OCI-LY7 (cell line): ENCODE measurements around the gene ADGRD1. TPM values are rescaled to one million over a fixed set of nuclear protein-coding genes. Genes with fewer than 3 reads are reported as not detected.

Source experiments
- BruUV-seq: library from RNA; stranded (reverse); fragments of 400-500 nt; replicated peaks from 2 replicates; lab custom pipeline; 2021; lab: Mats Ljungman, UMichigan
- CTCF ChIA-PET: fragments of 300-600 bp; sonication (Branson Sonifier 250); formaldehyde crosslinking; loops from one replicate; lab custom pipeline; 2022; ENCODE audit warnings: antibody characterized with exemption; ENCODE audit not compliant: unreplicated experiment; lab: Charles Lee
- POLR2A ChIA-PET: fragments of 300-600 bp; sonication (Branson Sonifier 250); formaldehyde crosslinking; loops from one replicate; lab custom pipeline; 2022; ENCODE audit warnings: antibody characterized with exemption; lab: Charles Lee
- DNase-seq: peaks from one replicate; pipeline ENCODE4 v3.0.0-alpha.2; 2015; ENCODE audit warnings: low spot score
- H2AFZ ChIP-seq: fragments of 200-600 bp; sonication (generic), shearing (Covaris generic); 2 replicates; pipeline ENCODE4 v1.6.1; 2014; ENCODE audit warnings: mild to moderate bottlenecking, antibody characterized with exemption, low read length, moderate library complexity
- H3K27ac ChIP-seq: fragments of 200-600 bp; sonication (generic); 2 replicates; pipeline ENCODE4 v1.5.1; 2014; ENCODE audit warnings: mixed run types, low read depth, mild to moderate bottlenecking, moderate library complexity, low read length, inconsistent platforms; ENCODE audit not compliant: poor library complexity, severe bottlenecking
- H3K36me3 ChIP-seq: fragments of 200-600 bp; sonication (generic); 2 replicates; pipeline ENCODE4 v1.6.1; 2014; ENCODE audit warnings: mild to moderate bottlenecking, antibody characterized with exemption, low read length, moderate library complexity, mixed read lengths; ENCODE audit not compliant: insufficient read depth
- H3K4me1 ChIP-seq: fragments of 200-600 bp; sonication (generic); 2 replicates; pipeline ENCODE4 v1.5.1; 2014; ENCODE audit warnings: mild to moderate bottlenecking, low read length; ENCODE audit not compliant: insufficient read depth, poor library complexity, severe bottlenecking
- H3K4me2 ChIP-seq: fragments of 200-600 bp; sonication (generic); 2 replicates; pipeline ENCODE4 v1.6.1; 2014; ENCODE audit warnings: mild to moderate bottlenecking, low read length
- H3K4me3 ChIP-seq: fragments of 200-600 bp; sonication (generic); 2 replicates; pipeline ENCODE4 v1.5.1; 2014; ENCODE audit warnings: mild to moderate bottlenecking, low read depth, low read length; ENCODE audit not compliant: poor library complexity, severe bottlenecking
- H3K79me2 ChIP-seq: fragments of 200-600 bp; sonication (generic); 2 replicates; pipeline ENCODE4 v1.6.1; 2016; ENCODE audit warnings: low read depth, mild to moderate bottlenecking, low read length, moderate library complexity, mixed read lengths; ENCODE audit not compliant: insufficient read depth
- H3K9me2 ChIP-seq: fragments of 200-600 bp; sonication (generic); 2 replicates; pipeline ENCODE4 v1.6.1; 2016; ENCODE audit warnings: mild to moderate bottlenecking, low read length, mixed read lengths; ENCODE audit not compliant: insufficient read depth
- H3K9me3 ChIP-seq: fragments of 200-600 bp; sonication (generic); 2 replicates; pipeline ENCODE4 v1.6.1; 2014; ENCODE audit warnings: mild to moderate bottlenecking, mixed run types, low read length, mixed read lengths
- H4K20me1 ChIP-seq: fragments of 200-600 bp; sonication (generic); 2 replicates; pipeline ENCODE4 v1.6.1; 2014; ENCODE audit warnings: mild to moderate bottlenecking, antibody characterized with exemption, low read length, moderate library complexity, mixed read lengths; ENCODE audit not compliant: insufficient read depth
- EZH2phosphoT487 ChIP-seq: fragments of 200-600 bp; sonication (generic); IDR thresholded peaks from 2 replicates; pipeline ENCODE4 v1.6.1; 2018; ENCODE audit warnings: low read depth, borderline replicate concordance, mild to moderate bottlenecking, mixed run types, antibody characterized with exemption, low read length, moderate library complexity, mixed read lengths
- intact Hi-C: fragments of 100-400 bp; cut with micrococcal nuclease; formaldehyde crosslinking; loops from one replicate; pipeline ENCODE4 v1.10.0; 2022; ENCODE audit not compliant: unreplicated experiment
- total RNA-seq, 2 experiments: library from RNA; depleted of rRNA in 1 of 2; stranded (reverse); fragments of >200 nt in 1 of 2; shearing (Covaris generic) in 1 of 2; gene quantifications; 2 replicates each; pipeline ENCODE4 v1.2.3, GENCODE V29; 2014 to 2022
- TF ChIP-seq, protein P1 (sequence below): fragments of 200-600 bp; sonication (generic); conservative IDR thresholded peaks from 2 replicates; pipeline ENCODE4 v1.5.1; 2014; ENCODE audit warnings: mild to moderate bottlenecking, antibody characterized with exemption, low read length, moderate library complexity, mixed read lengths

The ADGRD1 gene
- total RNA-seq, 2 experiments from 2014 or later = 1.0 to 1.7 TPM

DNA sequence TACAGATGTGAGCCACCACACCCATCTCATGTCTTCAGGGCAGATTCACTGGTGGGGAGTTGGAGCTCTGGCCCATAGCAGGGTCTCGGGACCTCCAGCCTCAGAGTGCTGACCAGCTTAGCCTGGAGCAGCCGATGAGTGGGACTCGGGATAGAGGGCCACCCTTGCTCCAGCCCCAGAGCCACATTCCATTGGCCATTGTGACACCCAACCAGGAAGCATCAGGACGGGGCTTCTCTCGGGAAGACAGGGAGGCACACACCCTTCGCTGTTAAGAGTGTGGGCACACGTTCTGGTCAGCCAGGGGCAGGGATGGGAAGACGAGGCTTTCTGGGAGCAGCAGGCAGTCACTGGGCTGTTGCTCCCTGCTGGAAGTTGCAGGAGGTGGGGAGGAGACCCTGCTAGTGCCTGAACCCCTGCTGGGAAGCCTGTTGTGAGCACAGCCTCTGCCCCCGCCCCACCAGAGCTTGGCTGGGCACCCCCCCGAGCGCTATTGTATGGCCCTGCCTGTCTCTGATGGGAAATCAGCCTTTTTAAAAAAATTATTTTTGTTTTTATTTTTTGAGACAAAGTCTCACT lies 1.6 kb downstream of the ADGRD1 start:
- intact Hi-C loops = no loop called here
- no peak for DNase-seq
- Histone ChIP-seq H3K9me2 (no peaks in the 10 kb centered on the region), H3K27ac (no peak overlapping the region), H2AFZ (no peak overlapping the region), H3K4me3 (no peak overlapping the region), H3K9me3 (no peaks in the 10 kb centered on the region), H3K79me2 (no peaks in the 10 kb centered on the region), H3K4me1 (peaks cover 14% of the 10 kb centered on the region), H3K36me3 (no peaks in the 10 kb centered on the region), H3K4me2 (no peak overlapping the region), H4K20me1 (no peaks in the 10 kb centered on the region)
- TF ChIP-seq, protein P1, sequence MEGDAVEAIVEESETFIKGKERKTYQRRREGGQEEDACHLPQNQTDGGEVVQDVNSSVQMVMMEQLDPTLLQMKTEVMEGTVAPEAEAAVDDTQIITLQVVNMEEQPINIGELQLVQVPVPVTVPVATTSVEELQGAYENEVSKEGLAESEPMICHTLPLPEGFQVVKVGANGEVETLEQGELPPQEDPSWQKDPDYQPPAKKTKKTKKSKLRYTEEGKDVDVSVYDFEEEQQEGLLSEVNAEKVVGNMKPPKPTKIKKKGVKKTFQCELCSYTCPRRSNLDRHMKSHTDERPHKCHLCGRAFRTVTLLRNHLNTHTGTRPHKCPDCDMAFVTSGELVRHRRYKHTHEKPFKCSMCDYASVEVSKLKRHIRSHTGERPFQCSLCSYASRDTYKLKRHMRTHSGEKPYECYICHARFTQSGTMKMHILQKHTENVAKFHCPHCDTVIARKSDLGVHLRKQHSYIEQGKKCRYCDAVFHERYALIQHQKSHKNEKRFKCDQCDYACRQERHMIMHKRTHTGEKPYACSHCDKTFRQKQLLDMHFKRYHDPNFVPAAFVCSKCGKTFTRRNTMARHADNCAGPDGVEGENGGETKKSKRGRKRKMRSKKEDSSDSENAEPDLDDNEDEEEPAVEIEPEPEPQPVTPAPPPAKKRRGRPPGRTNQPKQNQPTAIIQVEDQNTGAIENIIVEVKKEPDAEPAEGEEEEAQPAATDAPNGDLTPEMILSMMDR = no peak
- TF ChIP-seq EZH2phosphoT487 = no peak
- ChIA-PET CTCF (no interaction called here), POLR2A (no interaction called here)
- BruUV-seq = no TSS peak

DNA sequence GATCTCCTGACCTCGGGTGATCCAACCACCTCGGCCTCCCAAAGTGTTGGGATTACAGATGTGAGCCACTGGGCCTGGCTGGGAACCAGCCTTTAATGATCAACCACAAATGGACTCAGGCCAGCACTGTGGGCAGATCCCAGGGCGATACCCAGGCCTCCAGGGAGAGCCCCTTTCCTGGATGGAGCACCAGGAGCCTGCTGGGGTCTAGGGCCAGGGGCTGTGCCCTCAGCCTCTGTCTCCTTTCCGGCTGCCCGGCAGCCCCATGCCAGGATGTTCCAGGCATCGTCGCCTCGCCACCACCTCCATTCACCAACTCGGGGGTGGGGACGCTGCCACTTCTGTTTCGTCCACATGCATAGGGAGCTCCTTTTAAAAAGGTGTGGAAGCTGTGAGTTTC lies 2.3 kb downstream of the ADGRD1 start:
- Histone ChIP-seq H4K20me1 (no peaks in the 10 kb centered on the region), H3K79me2 (no peaks in the 10 kb centered on the region), H3K9me2 (no peaks in the 10 kb centered on the region), H3K4me3 (no peak overlapping the region), H3K27ac (no peak overlapping the region), H3K4me2 (no peak overlapping the region), H3K36me3 (no peaks in the 10 kb centered on the region), H3K9me3 (no peaks in the 10 kb centered on the region), H3K4me1 (peaks cover 14% of the 10 kb centered on the region), H2AFZ (no peak overlapping the region)
- BruUV-seq = no TSS peak
- POLR2A ChIA-PET = no interaction called here
- TF ChIP-seq, protein P1 = no peak
- TF ChIP-seq EZH2phosphoT487 = no peak
- no peak for DNase-seq
- intact Hi-C loops = no loop called here
- CTCF ChIA-PET = no interaction called here

DNA sequence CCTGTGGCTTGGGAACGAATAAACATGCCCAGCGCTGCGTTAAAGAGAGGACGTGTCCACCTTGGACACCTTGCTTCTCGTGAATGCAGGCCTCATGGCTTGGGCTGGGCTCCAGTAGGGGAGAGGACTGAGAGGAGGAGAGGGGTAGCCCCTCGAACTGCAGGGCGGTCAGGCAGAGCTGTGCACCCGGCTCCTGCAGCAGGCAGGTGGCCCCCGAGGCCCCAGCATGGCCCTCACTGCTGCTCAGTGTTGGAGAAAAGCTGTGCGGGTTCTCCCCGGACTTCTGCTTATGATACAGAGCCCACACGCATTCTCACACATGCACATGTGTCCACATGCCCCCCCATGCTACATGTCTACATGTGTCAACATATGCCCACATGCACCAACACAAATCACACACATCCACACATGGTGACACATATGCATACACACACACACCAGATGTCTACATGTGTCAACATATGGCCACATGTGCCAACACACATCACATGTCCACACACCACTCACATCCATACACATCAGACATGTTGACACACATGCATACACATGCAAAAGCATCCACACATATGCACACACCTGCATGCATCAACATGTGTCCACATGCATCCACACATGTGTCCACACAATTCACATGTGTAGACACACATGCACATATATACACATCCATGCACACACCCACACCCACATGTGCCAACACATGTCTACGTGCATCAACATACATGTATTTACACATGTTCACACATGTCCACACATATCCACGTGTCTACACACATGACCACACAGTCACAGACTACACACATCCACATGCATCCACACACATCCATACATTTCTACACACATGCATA lies 3.0 kb downstream of the ADGRD1 start:
- H3K36me3 ChIP-seq = no peaks in the 10 kb centered on the region
- ChIA-PET CTCF (no interaction called here), POLR2A (no interaction called here)
- BruUV-seq = no TSS peak
- no peaks in the 10 kb centered on the region for H3K9me3 ChIP-seq
- H4K20me1 ChIP-seq = no peaks in the 10 kb centered on the region
- no peaks in the 10 kb centered on the region for H3K9me2 ChIP-seq
- H2AFZ ChIP-seq = no peak overlapping the region
- no peak overlapping the region for H3K4me2 ChIP-seq
- DNase-seq = no peak
- H3K27ac ChIP-seq = no peak overlapping the region
- TF ChIP-seq, protein P1 = no peak
- TF ChIP-seq EZH2phosphoT487 = no peak
- peaks cover 18% of the 10 kb centered on the region for H3K4me1 ChIP-seq
- no peak overlapping the region for H3K4me3 ChIP-seq
- H3K79me2 ChIP-seq = no peaks in the 10 kb centered on the region
- intact Hi-C loops = no loop called here
